SK-N-SH (cell line): Measurements from ENCODE around the gene DHCR24.

ENCODE experiments used
- FOXM1 ChIP-seq: IDR thresholded peaks from 2 replicates; pipeline ENCODE4 v1.4.0; 2012; ENCODE audit warnings: low read depth, mild to moderate bottlenecking
- GATA2 ChIP-seq: sonication (generic); formaldehyde crosslinking; IDR thresholded peaks from 2 replicates; pipeline ENCODE4 v1.5.0; 2020; ENCODE audit warnings: mild to moderate bottlenecking, missing genetic modification reagents
- IRF3 ChIP-seq: fragments of 150-350 bp; IDR thresholded peaks from 2 replicates; pipeline ENCODE4 v1.6.1; 2016; ENCODE audit warnings: mild to moderate bottlenecking, low read depth, low read length
- JUND ChIP-seq: IDR thresholded peaks from 2 replicates; pipeline ENCODE4 v1.4.0; 2012
- NRF1 ChIP-seq: IDR thresholded peaks from 2 replicates; pipeline ENCODE4 v1.6.1; 2012; ENCODE audit warnings: low read depth, mild to moderate bottlenecking, low read length
- POLR2AphosphoS5 ChIP-seq: IDR thresholded peaks from 2 replicates; pipeline ENCODE4 v1.6.1; 2012; ENCODE audit warnings: low read depth, low read length
- SMC3 ChIP-seq: IDR thresholded peaks from 2 replicates; pipeline ENCODE4 v1.6.1; 2012; ENCODE audit warnings: low read depth, low read length, improper control_type of control experiment
- YY1 ChIP-seq: IDR thresholded peaks from 2 replicates; pipeline ENCODE4 v1.4.0; 2012; ENCODE audit warnings: low read depth, mild to moderate bottlenecking
- TF ChIP-seq, protein P1 (sequence below): fragments of 150-350 bp; IDR thresholded peaks from 2 replicates; pipeline ENCODE4 v1.6.1; 2017; ENCODE audit warnings: antibody characterized with exemption, low read length, low read depth, borderline replicate concordance
- TF ChIP-seq, protein P2 (sequence below): fragments of 200-600 bp; sonication (generic); IDR thresholded peaks from 2 replicates; pipeline ENCODE4 v1.6.1; 2017; ENCODE audit warnings: antibody characterized with exemption, mild to moderate bottlenecking, moderate library complexity
- TF ChIP-seq, protein P3 (sequence below): IDR thresholded peaks from 2 replicates; pipeline ENCODE4 v1.4.0; 2012; ENCODE audit warnings: low read depth

GRCh38 chr1:54854381-54855020, 32.5 kb downstream of the DHCR24 start:
- TF ChIP-seq, protein P1, sequence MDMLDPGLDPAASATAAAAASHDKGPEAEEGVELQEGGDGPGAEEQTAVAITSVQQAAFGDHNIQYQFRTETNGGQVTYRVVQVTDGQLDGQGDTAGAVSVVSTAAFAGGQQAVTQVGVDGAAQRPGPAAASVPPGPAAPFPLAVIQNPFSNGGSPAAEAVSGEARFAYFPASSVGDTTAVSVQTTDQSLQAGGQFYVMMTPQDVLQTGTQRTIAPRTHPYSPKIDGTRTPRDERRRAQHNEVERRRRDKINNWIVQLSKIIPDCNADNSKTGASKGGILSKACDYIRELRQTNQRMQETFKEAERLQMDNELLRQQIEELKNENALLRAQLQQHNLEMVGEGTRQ = no peak
- TF ChIP-seq, protein P2, sequence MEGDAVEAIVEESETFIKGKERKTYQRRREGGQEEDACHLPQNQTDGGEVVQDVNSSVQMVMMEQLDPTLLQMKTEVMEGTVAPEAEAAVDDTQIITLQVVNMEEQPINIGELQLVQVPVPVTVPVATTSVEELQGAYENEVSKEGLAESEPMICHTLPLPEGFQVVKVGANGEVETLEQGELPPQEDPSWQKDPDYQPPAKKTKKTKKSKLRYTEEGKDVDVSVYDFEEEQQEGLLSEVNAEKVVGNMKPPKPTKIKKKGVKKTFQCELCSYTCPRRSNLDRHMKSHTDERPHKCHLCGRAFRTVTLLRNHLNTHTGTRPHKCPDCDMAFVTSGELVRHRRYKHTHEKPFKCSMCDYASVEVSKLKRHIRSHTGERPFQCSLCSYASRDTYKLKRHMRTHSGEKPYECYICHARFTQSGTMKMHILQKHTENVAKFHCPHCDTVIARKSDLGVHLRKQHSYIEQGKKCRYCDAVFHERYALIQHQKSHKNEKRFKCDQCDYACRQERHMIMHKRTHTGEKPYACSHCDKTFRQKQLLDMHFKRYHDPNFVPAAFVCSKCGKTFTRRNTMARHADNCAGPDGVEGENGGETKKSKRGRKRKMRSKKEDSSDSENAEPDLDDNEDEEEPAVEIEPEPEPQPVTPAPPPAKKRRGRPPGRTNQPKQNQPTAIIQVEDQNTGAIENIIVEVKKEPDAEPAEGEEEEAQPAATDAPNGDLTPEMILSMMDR = no peak
- TF ChIP-seq IRF3 (no peak), SMC3 (no peak), NRF1 (no peak), POLR2AphosphoS5 (no peak), GATA2 (CRISPR knock-in tag) (no peak), YY1 (no peak), FOXM1 (no peak), JUND (no peak)
- TF ChIP-seq, protein P3, sequence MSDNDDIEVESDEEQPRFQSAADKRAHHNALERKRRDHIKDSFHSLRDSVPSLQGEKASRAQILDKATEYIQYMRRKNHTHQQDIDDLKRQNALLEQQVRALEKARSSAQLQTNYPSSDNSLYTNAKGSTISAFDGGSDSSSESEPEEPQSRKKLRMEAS = no peak
